ENCODE measurements around the gene ID4.
A peak's percentile ranks its signal among the peaks of the same experiment; 100 is the strongest.

The ID4 gene

DNA sequence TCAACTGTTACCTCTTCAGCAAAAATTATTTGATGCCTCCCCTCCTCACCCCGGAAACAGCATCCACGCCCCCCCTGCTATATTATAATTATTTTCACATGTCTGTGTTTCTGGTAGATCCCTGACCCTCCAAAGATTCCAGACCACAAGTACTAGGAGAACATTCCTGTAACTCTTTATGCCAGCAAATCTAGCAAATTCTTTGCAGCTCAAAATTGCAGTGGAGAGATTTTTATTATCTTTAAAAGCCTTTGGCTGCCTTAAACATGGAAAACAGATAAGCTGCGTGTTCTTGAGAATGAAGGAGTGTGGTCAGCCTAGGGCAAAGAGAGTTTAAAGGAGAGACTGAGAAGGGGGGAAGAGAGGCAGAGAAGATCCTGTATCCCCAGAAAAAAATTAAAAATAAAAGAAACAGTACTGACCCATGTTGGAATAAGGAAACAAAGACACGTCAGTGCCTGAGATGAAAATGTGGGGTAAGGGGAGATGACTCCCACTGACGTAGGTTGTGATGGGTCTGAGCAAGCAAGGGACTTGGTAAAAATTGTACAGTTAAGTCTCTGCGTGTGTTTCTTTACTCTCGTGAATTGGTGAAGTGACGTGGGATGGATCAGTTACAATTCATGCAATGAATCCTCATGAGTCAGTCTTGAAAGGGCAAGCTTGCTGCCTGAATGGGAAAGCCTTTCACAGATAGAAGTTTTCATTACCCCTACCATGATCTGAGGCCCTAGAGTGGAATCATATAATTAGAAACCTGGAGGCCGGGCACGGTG lies 8.3 kb downstream of the ID4 start:
- DNase-seq (ENCODE audit: low read depth): no peak
- H3K4me3 ChIP-seq (ENCODE audit: low read depth, low read length): no peak overlapping the region

DNA sequence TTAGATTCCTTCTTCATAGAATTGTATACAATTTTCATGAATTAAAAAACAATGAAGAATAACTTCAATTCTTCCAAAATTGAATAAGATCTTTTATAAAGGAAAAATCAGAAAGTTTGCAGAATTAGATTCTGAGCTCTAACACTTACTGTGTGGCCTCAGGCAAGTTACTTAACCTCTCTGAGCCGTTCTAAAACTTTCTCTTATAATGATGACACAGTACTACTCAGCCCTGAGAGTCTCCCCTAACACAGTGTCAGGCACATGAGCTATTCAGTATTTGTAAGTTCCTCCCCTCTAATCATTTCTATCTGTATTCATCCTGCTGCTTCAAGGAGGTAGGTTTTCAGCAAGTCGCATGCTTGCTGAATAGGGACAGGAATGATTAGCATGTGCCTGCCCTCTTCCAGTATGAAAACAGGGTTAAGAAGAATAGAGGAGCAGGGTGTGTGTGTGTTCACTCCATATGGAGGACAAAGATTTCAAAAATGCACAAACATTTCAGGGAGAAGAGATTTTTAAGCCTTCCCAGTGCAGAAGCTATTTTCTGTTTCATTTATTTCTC lies 11.4 kb downstream of the ID4 start:
- no peak for DNase-seq (ENCODE audit: low read depth)
- TF ChIP-seq, protein P1, sequence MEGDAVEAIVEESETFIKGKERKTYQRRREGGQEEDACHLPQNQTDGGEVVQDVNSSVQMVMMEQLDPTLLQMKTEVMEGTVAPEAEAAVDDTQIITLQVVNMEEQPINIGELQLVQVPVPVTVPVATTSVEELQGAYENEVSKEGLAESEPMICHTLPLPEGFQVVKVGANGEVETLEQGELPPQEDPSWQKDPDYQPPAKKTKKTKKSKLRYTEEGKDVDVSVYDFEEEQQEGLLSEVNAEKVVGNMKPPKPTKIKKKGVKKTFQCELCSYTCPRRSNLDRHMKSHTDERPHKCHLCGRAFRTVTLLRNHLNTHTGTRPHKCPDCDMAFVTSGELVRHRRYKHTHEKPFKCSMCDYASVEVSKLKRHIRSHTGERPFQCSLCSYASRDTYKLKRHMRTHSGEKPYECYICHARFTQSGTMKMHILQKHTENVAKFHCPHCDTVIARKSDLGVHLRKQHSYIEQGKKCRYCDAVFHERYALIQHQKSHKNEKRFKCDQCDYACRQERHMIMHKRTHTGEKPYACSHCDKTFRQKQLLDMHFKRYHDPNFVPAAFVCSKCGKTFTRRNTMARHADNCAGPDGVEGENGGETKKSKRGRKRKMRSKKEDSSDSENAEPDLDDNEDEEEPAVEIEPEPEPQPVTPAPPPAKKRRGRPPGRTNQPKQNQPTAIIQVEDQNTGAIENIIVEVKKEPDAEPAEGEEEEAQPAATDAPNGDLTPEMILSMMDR (IDR thresholded peaks at IDR 0.05; ENCODE audit: insufficient read depth, low read depth, low read length, missing control alignments): no peak
- no peak overlapping the region for H3K4me3 ChIP-seq (ENCODE audit: low read depth, low read length)

More for the DNA sequence above, 8.3 kb downstream of the ID4 start:
- TF ChIP-seq, protein P1 (IDR thresholded peaks at IDR 0.05; ENCODE audit: insufficient read depth, low read depth, low read length, missing control alignments): no peak

DNA sequence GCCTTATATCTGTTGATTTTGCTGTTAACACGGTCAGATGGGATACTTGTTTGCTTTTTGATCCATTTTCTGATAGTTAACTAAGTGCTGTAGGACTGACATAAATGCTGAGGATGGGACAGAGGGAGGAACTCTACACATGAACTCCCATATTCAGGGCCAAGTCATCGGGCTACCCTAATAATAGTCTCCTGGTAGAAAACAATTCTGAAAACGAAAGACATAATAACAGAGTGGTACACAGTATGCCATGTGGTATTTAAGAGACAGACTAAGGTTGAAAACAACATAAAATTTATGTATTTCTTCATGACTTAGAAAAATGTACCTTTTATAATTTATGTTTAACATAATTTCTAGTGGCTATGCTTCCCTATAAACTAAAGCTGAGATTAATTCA lies 12.0 kb downstream of the ID4 start:
- no peak for DNase-seq (ENCODE audit: low read depth)
- TF ChIP-seq, protein P1 (IDR thresholded peaks at IDR 0.05; ENCODE audit: insufficient read depth, low read depth, low read length, missing control alignments): no peak

DNA sequence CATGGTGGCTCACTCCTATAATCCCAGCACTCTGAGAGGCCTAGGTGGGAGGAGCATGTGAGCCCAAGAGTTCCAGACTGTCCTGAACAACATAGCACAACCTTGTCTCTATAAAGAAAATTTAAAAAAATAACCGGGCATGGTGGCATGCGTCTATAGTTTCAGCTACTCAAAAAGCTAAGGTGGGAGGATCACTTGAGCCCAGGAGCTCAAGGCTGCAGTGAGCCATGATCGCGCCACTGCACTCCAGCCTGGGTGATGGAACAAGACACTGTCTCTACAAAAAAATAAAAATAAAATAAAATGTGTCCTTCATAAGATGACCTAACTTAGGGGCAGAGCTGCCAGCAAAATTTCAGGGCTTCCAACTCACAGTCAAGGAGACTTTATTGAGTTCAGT lies 12.6 kb downstream of the ID4 start:
- DNase-seq (ENCODE audit: low read depth): no peak
- H3K4me3 ChIP-seq (ENCODE audit: low read depth, low read length): no peak overlapping the region
- TF ChIP-seq, protein P1 (IDR thresholded peaks at IDR 0.05; ENCODE audit: insufficient read depth, low read depth, low read length, missing control alignments): no peak

More for the DNA sequence above, 12.0 kb downstream of the ID4 start:
- no peak overlapping the region for H3K4me3 ChIP-seq (ENCODE audit: low read depth, low read length)

DNA sequence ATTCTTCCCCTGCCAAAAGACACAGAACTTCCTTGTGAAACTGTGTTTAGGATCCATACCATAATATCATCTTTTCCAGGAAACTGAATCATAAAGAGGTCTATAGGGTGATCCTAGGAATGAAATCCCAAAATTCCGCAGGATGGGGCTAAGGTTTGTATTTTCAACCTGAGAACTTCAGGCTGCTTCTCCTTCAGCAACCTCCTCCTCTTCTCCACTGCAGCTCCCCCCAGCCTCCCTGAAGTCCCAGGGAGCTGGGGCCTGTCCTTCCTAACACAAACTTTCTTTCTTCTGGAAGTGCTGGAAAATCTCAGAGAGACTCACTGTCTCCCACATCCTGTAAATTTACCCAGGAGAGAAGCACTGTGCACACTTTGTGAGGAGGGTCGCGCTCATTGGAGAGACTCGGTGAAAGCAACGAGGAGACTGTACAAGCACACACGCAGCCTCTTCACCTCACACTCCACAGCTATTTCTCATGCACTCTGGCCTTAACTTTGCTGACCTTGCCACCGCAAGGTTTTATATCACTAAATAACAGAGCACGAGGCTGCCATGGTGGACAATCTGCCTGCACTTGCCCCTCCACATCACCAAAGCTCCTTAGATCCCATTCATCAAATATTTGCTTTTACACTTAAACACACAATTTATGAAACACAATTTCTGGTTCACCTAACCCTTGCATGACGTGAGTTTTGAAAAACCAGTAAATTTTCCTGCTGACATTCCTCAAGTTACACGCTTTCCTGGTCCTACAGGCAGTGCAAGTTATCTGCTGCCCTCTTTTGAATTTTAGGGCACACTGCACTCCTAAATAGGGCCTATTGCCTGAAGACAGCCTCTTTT lies 14.3 kb downstream of the ID4 start:
- no peak overlapping the region for H3K4me3 ChIP-seq (ENCODE audit: low read depth, low read length)
- TF ChIP-seq, protein P1 (IDR thresholded peaks at IDR 0.05; ENCODE audit: insufficient read depth, low read depth, low read length, missing control alignments): peak; percentile 51
- DNase-seq (ENCODE audit: low read depth): peak; percentile 19

DNA sequence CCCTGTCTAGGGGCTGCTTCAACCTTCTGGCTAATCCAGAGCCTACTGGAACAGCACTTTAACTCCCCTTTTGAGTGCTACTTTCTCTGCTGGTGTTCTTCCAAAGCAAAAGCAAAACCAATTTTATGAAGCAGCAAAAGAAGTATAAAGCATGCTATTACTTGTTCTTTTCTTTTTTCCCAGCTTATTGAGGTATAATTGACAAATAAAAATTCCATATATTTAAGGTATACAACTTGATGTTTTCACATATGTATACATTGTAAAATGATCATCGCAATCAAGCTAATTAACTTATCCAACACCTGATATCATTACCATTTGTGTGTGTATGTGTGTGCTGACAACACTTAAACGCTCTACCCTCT lies 14.9 kb downstream of the ID4 start:
- TF ChIP-seq, protein P1 (IDR thresholded peaks at IDR 0.05; ENCODE audit: insufficient read depth, low read depth, low read length, missing control alignments): no peak
- no peak for DNase-seq (ENCODE audit: low read depth)
- no peak overlapping the region for H3K4me3 ChIP-seq (ENCODE audit: low read depth, low read length)

All from GM12865 (cell line).